ENCODE measurements around the gene VEGFB.
"Not testable (repeated sequence)": the region's sequence is repeated elsewhere in the genome, so short reads cannot be mapped to it uniquely, and the experiment has no call there.

VEGFB gene

GRCh38 chr11:64232182-64232966, 2.0 kb upstream of the VEGFB start:
- no peak for DNase-seq

- no peak for DNase-seq
Observed at GRCh38 chr11:64232967-64233315, 1.4 kb upstream of the VEGFB start.

DNA sequence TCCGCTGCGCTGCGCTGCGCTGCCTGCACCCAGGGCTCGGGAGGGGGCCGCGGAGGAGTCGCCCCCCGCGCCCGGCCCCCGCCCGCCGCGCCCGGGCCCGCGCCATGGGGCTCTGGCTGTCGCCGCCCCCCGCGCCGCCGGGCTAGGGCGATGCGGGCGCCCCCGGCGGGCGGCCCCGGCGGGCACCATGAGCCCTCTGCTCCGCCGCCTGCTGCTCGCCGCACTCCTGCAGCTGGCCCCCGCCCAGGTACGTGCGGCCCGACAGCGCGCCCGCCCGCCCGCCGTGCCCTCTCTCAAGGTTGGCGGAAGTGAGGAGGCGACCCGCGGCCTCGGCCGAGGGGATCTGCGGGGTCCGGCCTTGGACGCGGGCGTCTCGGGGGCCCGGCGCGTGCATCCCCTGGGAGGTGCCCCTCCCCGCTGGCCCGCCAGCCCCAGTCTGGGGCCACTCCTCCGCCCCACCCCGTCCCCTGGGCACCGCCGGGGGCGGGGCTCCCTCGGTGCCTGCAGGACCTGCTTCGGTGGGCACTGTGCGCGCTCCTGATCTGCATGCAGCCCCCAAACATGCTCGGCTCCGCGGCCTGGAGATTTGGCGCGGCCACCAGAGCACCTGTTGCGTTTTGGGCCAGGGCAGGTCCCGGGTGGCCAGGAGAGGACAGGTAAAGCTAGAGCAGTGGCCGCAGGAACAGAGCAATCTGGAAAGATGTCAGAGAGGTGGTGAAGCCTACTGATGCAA, 429 bp downstream of the VEGFB start:
- peak; percentile 43 for DNase-seq

GRCh38 chr11:64235437-64236161, 1.2 kb downstream of the VEGFB start:
- DNase-seq: no peak

DNA sequence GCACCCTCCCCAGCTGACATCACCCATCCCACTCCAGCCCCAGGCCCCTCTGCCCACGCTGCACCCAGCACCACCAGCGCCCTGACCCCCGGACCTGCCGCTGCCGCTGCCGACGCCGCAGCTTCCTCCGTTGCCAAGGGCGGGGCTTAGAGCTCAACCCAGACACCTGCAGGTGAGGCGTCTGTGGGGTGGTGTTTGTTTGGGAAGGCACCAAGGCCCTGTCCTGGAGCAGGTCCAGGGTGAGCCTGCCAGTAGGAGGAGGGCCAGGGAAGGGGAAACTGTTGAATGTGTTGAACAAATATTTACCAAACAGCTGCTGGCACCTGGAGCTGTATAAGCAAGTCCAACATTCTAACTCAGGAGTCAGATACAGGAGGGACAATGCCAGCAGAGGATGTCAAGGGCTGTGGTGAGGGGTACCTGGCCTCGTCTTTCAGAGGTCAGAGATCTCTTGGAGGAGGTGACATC, 3.1 kb downstream of the VEGFB start:
- no peak for DNase-seq

- no peak for DNase-seq
Observed at GRCh38 chr11:64238076-64238475, 3.7 kb downstream of the VEGFB start.

- no peak for DNase-seq
Observed at GRCh38 chr11:64238999-64239398, 4.6 kb downstream of the VEGFB start.

- no peak for DNase-seq
Observed at GRCh38 chr11:64239662-64240434, 5.5 kb downstream of the VEGFB start.

GRCh38 chr11:64240435-64241240, 6.3 kb downstream of the VEGFB start, which contains the start of gene FKBP2:
TSS of gene FKBP2 (plus strand) at chr11:64241095. CDS start at chr11:64242388, 1,293 bp downstream.
- DNase-seq: peak; percentile 97

GRCh38 chr11:64241241-64241490, 6.8 kb downstream of the VEGFB start:
- DNase-seq: no peak

GRCh38 chr11:64241491-64242374, 7.3 kb downstream of the VEGFB start:
- peak; percentile 98 for DNase-seq

DNA sequence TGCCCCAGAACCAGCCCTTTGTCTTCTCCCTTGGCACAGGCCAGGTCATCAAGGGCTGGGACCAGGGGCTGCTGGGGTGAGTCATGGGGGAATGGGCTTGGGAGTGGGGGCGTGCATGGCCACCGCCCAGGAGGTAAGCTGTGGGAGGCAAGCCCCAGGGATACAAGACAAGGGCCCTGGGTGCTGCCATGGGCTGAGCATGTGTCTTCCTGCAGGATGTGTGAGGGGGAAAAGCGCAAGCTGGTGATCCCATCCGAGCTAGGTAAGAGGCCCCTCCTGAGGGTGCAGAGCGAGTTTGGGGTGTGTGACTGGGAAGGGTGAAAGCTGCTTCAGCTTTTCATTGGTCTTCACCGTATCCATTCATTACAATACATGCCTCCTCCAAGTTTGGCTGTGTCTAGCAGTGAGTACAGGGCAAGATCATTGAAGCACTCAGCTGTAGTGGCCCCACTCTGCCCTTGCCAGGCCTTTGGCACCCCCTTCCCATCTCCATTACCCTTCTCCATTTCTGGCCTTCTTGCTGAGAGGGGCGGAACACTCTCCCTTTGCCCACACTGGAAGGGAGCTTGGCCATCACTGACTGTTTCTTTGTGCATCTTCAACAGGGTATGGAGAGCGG, 9.0 kb downstream of the VEGFB start:
- DNase-seq: no peak

DNA sequence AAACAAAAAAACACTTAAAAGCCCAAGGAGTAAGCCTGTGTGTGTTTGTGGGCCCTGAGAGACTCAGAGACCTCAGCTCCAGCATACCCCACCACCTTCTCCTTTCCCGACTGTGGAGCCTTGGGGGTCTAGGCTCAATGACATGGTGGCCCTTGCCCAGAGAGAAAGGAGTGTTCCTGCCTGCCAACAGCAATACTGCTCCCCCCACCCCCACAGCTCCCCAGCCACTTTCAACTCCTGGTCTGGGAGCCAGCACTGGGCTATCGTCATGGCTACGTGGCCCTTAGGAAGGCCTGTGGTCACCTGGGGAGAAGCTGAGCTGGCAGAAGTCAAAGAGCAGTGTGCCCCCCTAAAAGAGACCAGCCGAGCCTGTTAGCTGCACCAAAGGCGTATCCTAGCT, 9.7 kb downstream of the VEGFB start:
- DNase-seq: no peak

- DNase-seq: no peak
Observed at GRCh38 chr11:64244966-64245365, 10.6 kb downstream of the VEGFB start.

DNA sequence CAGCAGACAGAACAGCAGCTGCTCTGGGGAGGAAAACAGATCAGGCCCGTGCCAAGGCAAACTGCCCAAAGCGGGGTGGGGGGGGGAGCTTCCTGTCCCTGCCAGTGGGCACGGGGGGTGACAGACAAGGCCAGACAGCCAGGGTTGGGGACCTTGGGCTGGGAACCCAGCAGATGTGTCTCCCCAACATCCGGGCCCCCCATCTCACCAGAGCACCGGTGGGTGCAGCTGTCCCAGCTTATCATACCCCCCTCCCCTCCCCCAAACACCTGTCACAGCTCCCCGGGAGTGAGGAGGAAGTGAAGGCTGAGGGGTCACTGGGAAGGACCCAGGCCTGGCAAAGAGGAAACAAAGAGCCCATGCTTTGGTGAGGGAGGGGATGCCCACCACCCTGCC, 11.0 kb downstream of the VEGFB start:
- no peak for DNase-seq

GRCh38 chr11:64245797-64246620, 11.6 kb downstream of the VEGFB start:
- DNase-seq: peak; percentile 43

GRCh38 chr11:64246621-64246870, 12.2 kb downstream of the VEGFB start:
- DNase-seq: not testable (repeated sequence)

DNA sequence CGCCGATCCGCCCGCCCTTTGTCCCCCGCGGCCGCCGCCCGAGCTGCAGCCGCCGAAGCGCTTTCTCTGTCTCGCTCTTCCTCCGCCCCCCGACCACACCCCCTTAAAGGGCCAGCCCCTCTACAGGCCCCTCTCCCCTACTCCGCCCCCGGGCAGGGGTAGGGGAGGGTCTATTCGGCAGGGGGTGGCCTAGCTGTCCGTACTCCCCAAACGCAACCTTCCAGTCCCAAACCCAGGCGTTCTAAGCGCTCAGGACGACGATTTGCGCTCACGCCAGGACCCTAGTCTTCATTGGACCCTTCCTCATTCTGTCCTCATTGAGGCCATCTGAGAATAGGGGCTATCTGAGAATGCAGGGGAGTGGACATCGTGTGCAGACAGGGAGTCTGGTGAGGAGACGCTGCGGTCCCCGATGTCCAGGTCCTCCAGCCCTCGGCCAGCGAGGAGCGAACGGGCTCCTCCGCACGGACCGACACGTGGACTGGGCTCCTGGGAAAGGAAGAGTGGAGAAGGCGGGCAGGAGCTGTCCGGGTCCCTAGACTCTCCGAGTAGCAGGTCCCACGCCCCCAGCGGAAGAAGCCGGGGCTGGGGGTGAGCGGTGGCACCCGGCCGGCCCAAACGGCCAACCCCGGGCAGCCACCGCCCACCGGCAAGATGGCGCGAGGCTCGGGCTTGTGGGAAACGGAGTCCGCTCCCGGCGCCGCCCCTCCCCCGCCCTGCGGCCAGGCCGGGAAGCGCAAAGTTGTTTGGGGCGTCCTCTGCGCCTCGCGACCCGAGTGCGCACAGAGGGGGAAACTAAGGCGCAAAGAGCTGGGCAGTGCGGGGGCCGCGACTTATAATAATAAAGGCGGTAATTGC, 12.7 kb downstream of the VEGFB start, which contains the start of gene PPP1R14B:
PPP1R14B (minus strand) TSS at position 73 of the 858 bp plus-strand sequence. CDS start 270 bp downstream, outside the sequence.
- peak; percentile 79 for DNase-seq
